ENCODE measurements around the gene ARVCF.
A peak's percentile ranks its signal among the peaks of the same experiment; 100 is the strongest.

ARVCF gene

DNA sequence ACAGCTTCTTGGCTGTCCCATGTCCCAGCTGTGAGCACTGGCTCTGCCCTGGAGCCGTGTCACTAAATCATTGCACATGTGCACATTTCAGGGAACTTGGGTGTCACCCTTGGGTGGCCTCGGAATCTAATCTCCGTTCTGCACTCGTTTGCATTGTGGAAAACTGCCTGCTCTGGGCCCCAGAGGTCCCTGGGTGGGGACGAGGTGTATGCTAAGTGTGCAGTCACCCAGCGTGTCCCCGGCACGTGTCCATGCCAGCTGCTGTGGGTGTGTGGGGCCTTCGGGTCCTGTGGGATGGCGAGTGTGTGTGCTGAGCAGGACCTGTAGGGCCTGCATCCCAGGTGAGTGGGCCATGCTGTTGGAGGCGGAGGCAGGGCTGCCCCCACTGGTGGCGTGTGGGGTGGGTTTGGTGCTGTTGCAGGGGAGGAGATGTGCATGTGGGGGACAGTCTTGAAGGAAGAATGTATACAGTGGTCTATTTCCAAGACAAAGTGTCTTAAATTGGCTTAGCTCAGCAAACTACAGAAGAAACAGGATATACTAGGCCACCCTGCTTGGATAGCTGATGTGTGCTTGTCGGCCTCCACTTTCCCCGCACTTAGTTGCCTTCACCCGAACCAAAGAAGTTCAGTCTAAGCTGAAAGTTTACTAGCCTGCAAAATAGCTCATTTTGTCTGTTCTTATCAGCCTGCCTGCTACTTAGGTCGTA lies 18.9 kb upstream of the ARVCF start:
- TF ChIP-seq, protein P1, sequence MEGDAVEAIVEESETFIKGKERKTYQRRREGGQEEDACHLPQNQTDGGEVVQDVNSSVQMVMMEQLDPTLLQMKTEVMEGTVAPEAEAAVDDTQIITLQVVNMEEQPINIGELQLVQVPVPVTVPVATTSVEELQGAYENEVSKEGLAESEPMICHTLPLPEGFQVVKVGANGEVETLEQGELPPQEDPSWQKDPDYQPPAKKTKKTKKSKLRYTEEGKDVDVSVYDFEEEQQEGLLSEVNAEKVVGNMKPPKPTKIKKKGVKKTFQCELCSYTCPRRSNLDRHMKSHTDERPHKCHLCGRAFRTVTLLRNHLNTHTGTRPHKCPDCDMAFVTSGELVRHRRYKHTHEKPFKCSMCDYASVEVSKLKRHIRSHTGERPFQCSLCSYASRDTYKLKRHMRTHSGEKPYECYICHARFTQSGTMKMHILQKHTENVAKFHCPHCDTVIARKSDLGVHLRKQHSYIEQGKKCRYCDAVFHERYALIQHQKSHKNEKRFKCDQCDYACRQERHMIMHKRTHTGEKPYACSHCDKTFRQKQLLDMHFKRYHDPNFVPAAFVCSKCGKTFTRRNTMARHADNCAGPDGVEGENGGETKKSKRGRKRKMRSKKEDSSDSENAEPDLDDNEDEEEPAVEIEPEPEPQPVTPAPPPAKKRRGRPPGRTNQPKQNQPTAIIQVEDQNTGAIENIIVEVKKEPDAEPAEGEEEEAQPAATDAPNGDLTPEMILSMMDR (conservative IDR thresholded peaks at IDR 0.05; ENCODE audit: low read length): no peak
- DNase-seq (ENCODE audit: low read depth): no peak
- no peak overlapping the region for H3K4me3 ChIP-seq (ENCODE audit: low read length)

DNA sequence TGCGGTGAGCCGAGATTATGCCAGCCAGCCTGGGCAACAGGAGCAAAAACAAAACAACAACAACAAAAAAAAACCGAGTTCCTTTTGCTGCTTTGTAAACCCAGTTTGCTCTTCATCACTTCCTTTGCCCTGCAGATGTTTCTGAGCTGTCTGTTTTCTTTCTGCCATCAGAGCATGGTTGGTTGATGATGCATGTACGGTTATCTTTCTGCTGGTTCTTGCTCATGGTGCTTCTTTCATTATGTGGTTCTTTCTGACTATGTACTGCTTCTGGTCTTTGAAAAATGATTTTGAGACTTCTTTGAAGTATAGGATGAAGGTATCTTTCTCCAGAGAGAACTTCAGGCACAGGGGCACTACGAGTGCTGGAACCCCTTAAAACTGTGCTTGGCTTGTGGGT lies 17.5 kb upstream of the ARVCF start:
- DNase-seq (ENCODE audit: low read depth): no peak
- TF ChIP-seq, protein P1 (conservative IDR thresholded peaks at IDR 0.05; ENCODE audit: low read length): no peak

DNA sequence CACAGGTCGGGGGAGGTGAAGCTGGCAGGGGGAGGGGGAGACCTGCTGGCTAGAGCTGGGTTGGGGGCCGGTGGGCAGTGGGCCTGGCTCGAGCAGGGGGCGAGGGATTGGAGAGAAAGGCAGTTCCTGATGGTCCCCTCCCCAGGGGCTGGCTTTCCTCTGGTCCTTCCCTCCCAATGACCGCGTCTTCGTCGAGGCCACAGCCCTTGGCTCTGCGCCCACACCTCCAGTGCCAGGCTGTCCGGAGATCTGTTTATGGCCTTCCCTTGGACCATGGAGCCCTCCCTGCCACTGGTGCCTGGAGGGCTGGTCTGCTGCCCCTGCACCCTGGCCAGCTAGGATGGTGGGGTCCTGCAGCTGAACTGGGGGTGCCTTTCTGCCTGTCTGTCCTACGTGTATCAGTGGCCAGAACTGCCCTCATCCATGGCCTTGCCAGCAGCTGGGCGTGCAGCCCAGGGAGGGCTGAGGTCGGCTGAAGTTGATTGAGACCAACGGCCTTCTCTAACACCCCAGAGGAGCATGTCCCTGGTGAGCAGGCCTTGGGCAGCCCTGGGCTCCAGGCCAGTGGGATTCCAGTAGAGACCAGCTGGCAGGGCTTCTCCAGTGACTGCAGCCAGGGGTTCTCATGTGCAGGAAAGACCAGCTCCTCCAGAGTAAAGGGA lies 16.6 kb upstream of the ARVCF start:
- DNase-seq (ENCODE audit: low read depth): peak; percentile 15
- TF ChIP-seq, protein P1 (conservative IDR thresholded peaks at IDR 0.05; ENCODE audit: low read length): no peak
- no peak overlapping the region for H3K4me3 ChIP-seq (ENCODE audit: low read length)

More for the DNA sequence above, 17.5 kb upstream of the ARVCF start:
- H3K4me3 ChIP-seq (ENCODE audit: low read length): no peak overlapping the region

DNA sequence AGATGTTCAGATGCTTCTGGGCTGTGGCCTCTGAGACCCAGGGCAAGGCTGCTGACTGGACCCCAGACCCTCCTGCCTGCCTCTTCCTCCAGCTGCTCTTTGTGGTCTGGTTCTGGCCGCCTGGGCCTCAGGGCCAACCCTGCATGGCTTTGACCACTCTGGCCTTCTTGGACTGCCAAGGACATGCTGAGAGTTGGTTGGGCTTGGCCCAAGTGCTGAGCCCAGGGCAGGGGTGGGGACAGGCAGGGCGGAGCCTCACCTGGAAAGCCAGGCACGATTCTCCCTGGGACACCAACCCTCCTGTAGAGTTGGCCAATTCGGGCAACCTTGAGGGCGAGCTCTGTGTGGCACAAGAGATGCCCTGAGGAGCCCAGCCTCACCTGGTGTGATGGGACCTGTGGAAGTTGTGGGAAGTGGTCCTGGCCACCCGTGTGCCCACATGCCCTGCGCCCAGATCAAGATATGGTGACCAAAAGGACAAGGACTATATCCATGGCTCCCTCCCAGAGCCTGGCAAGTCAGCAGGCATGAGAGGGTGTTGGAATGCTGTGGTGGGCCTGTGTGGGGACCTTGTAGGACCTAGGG lies 15.9 kb upstream of the ARVCF start:
- DNase-seq (ENCODE audit: low read depth): no peak
- no peak overlapping the region for H3K4me3 ChIP-seq (ENCODE audit: low read length)
- TF ChIP-seq, protein P1 (conservative IDR thresholded peaks at IDR 0.05; ENCODE audit: low read length): no peak

DNA sequence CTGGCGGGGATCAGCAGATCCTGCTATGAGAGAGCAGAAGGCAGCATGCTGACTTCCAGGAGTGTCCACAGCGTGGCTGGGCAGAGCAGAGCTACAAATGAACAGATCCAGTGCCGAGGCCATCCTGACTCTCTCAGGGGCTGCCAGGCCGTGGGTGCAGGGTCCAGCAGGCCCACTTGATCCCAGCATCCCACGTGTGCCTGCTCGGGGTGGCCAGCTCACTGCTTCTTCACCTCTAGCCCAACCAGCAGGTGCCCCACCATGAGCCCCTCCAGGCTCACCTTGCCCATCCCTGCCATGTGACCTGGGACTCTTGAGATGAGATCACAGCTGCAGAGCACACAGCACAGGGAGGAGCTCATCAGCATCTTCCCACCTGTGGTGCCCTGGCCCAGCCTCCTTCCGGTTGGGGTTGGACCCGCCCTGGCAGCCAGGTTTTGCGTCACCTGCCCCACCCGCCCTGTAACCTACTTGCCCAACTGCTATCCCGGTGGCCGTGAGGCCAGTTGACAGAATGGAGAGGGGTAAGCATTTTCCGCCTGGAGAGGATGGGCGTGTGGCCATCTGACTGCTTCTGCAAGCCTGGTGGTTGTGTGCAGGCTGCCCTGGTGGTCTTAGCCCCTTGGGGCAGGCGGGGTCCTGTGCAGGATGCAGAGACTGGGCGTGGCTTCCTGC lies 15.2 kb upstream of the ARVCF start:
- TF ChIP-seq, protein P1 (conservative IDR thresholded peaks at IDR 0.05; ENCODE audit: low read length): no peak
- no peak for DNase-seq (ENCODE audit: low read depth)
- no peak overlapping the region for H3K4me3 ChIP-seq (ENCODE audit: low read length)

DNA sequence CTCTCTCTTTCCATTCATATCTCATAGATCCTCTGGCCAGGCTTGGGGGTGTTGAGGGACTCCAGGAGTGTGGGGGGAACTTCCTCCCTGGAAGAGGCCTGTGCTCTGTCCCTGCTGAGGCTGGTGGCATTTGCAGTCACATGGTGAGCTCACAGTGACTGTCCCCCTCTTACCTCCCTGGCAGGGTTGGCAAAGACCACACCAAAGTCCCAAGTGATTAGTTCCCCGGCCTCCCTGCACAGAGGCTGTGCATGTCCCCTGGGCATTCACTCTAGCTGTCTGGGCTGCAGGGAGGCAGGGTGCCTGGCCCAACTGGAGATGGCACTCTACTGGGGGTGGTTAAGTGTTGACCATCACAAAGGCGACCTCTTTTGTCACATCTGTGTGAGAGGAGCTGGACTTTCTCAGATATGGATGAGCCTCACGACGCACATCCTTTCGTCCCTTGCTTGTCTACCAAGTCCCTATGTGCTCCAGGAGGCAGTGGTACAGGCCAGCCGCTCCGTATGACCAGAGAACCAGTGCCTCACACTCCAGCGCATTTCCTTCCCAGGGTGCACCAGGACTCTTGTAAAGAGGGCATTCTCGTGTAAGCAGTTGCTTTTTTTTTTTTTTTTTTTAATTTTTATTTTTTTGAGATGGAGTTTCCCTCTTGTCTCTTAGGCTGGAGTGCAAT lies 13.1 kb upstream of the ARVCF start:
- no peak for DNase-seq (ENCODE audit: low read depth)
- TF ChIP-seq, protein P1 (conservative IDR thresholded peaks at IDR 0.05; ENCODE audit: low read length): no peak
- H3K4me3 ChIP-seq (ENCODE audit: low read length): no peak overlapping the region

Data from AG10803 (cell line).